Right atrium auricular region (tissue), 2 donors: Measurements from ENCODE around the gene POU2AF2. TPM values are rescaled to one million over a fixed set of nuclear protein-coding genes. Genes with fewer than 3 reads are reported as not detected.

Experiments used
- DNase-seq: peaks from one replicate; pipeline ENCODE4 v3.0.0-alpha.2; 2019; ENCODE audit warnings: low spot score
- H3K27ac ChIP-seq, 2 donors: fragments of 200-600 bp; sonication (generic); 1 replicate in 1 of 2; 2 replicates in 1 of 2; pipeline ENCODE4 v1.5.1; 2016 to 2019
- H3K27me3 ChIP-seq, 2 donors: fragments of 200-600 bp; sonication (generic); one replicate each; pipeline versions ENCODE4 v1.5.1 to v1.6.0; 2017 to 2019
- H3K36me3 ChIP-seq: fragments of 200-600 bp; sonication (generic); one replicate; pipeline ENCODE4 v1.5.1; 2016
- H3K4me1 ChIP-seq, 2 donors: fragments of 200-600 bp; sonication (generic); one replicate each; pipeline versions ENCODE4 v1.5.1 to v1.6.0; 2017 to 2019
- H3K4me3 ChIP-seq, 2 donors: fragments of 200-600 bp; sonication (generic); 1 replicate in 1 of 2; 2 replicates in 1 of 2; pipeline ENCODE4 v1.5.1; 2017 to 2019; ENCODE audit warnings: mild to moderate bottlenecking in 1 of 2, moderate library complexity in 1 of 2
- H3K9me3 ChIP-seq, 2 donors: fragments of 200-600 bp; sonication (generic); one replicate each; pipeline ENCODE4 v1.5.1; 2019
- CTCF ChIP-seq, 2 donors: fragments of 200-600 bp; sonication (generic); IDR thresholded peaks; one replicate each; pipeline ENCODE4 v1.5.1; 2019; ENCODE audit warnings: antibody characterized with exemption in 2 of 2
- total RNA-seq, 2 donors: library from RNA; depleted of rRNA; stranded (reverse); fragments of >200 nt; gene quantifications; one replicate each; pipeline ENCODE4 v1.1.0, GENCODE V29; 2016

The POU2AF2 gene
- total RNA-seq, 2 donors from 2014 or later, result not detected

GRCh38 chr11:111307472-111308108 lies 62.1 kb downstream of the POU2AF2 start:
- no peak for TF ChIP-seq CTCF (IDR thresholded peaks at IDR 0.05)
- Histone ChIP-seq H3K9me3 (no peaks in the 10 kb centered on the region), H3K4me1 (no peaks in the 10 kb centered on the region), H3K27ac (no peak overlapping the region), H3K4me3 (no peak overlapping the region), H3K36me3 (no peaks in the 10 kb centered on the region), H3K27me3 (no peaks in the 10 kb centered on the region)
- no peak for DNase-seq

- no peak for DNase-seq
- no peak overlapping the region for H3K27ac ChIP-seq
- no peaks in the 10 kb centered on the region for H3K27me3 ChIP-seq
- H3K9me3 ChIP-seq, result no peaks in the 10 kb centered on the region
- H3K4me3 ChIP-seq, result no peak overlapping the region
- H3K36me3 ChIP-seq, result no peaks in the 10 kb centered on the region
- TF ChIP-seq CTCF (IDR thresholded peaks at IDR 0.05), result no peak
- no peaks in the 10 kb centered on the region for H3K4me1 ChIP-seq
Observed at GRCh38 chr11:111308140-111308539, 62.6 kb downstream of the POU2AF2 start.

GRCh38 chr11:111309215-111309915 lies 63.8 kb downstream of the POU2AF2 start:
- no peaks in the 10 kb centered on the region for H3K9me3 ChIP-seq
- H3K4me1 ChIP-seq, result no peaks in the 10 kb centered on the region
- H3K4me3 ChIP-seq, result no peak overlapping the region
- no peak for TF ChIP-seq CTCF (IDR thresholded peaks at IDR 0.05)
- H3K27ac ChIP-seq, result no peak overlapping the region
- no peak for DNase-seq
- no peaks in the 10 kb centered on the region for H3K36me3 ChIP-seq
- H3K27me3 ChIP-seq, result no peaks in the 10 kb centered on the region

- H3K4me1 ChIP-seq, result no peaks in the 10 kb centered on the region
- H3K27me3 ChIP-seq, result no peaks in the 10 kb centered on the region
- no peak for TF ChIP-seq CTCF (IDR thresholded peaks at IDR 0.05)
- no peak overlapping the region for H3K27ac ChIP-seq
- no peak overlapping the region for H3K4me3 ChIP-seq
- DNase-seq, result no peak
- no peaks in the 10 kb centered on the region for H3K9me3 ChIP-seq
- H3K36me3 ChIP-seq, result no peaks in the 10 kb centered on the region
Observed at GRCh38 chr11:111310088-111310487, 64.6 kb downstream of the POU2AF2 start.

- no peaks in the 10 kb centered on the region for H3K36me3 ChIP-seq
- no peak for TF ChIP-seq CTCF (IDR thresholded peaks at IDR 0.05)
- no peak overlapping the region for H3K27ac ChIP-seq
- no peaks in the 10 kb centered on the region for H3K4me1 ChIP-seq
- H3K4me3 ChIP-seq, result no peak overlapping the region
- no peaks in the 10 kb centered on the region for H3K9me3 ChIP-seq
- DNase-seq, result no peak
- no peaks in the 10 kb centered on the region for H3K27me3 ChIP-seq
Observed at GRCh38 chr11:111310723-111311122, 65.2 kb downstream of the POU2AF2 start.
